Osteoblast (primary cell): Measurements from ENCODE around the gene GABBR2. TPM values are rescaled to one million over a fixed set of nuclear protein-coding genes. Genes with fewer than 3 reads are reported as not detected.

Experiments used
- DNase-seq: peaks from one replicate; pipeline ENCODE4 v3.0.0; 2011; ENCODE audit warnings: low spot score, mixed read lengths; ENCODE audit not compliant: insufficient read length; ENCODE audit errors: missing footprints
- H2AFZ ChIP-seq: 2 replicates; pipeline ENCODE4 v1.6.0; 2011; ENCODE audit warnings: mild to moderate bottlenecking, low read length
- H3K27ac ChIP-seq: 2 replicates; pipeline ENCODE4 v1.5.1; 2011; ENCODE audit warnings: mild to moderate bottlenecking, low read depth, low read length, moderate library complexity
- H3K27me3 ChIP-seq: 2 replicates; pipeline ENCODE4 v1.6.0; 2012; ENCODE audit warnings: mild to moderate bottlenecking, control low read depth, inconsistent platforms, low read length, moderate library complexity; ENCODE audit not compliant: insufficient read depth
- H3K36me3 ChIP-seq: 2 replicates; pipeline ENCODE4 v1.5.1; 2011; ENCODE audit warnings: mild to moderate bottlenecking, low read length, control low read depth, moderate library complexity; ENCODE audit not compliant: insufficient read depth
- H3K4me1 ChIP-seq: 2 replicates; pipeline ENCODE4 v1.5.1; 2011; ENCODE audit warnings: mild to moderate bottlenecking, low read length, control low read depth, moderate library complexity; ENCODE audit not compliant: insufficient read depth
- H3K4me2 ChIP-seq: 2 replicates; pipeline ENCODE4 v1.6.0; 2011; ENCODE audit warnings: mild to moderate bottlenecking, low read length; ENCODE audit not compliant: insufficient read depth
- H3K4me3 ChIP-seq: fragments of 200-600 bp; sonication (generic); 3 replicates; pipeline ENCODE4 v1.5.1; 2012; ENCODE audit warnings: mild to moderate bottlenecking, low read length, inconsistent platforms; ENCODE audit not compliant: insufficient read depth
- H3K79me2 ChIP-seq: 2 replicates; pipeline ENCODE4 v1.6.0; 2012; ENCODE audit warnings: mild to moderate bottlenecking, low read length, control low read depth, inconsistent platforms; ENCODE audit not compliant: insufficient read depth
- H3K9me3 ChIP-seq: 2 replicates; pipeline ENCODE4 v1.5.1; 2011; ENCODE audit warnings: low read depth, low read length, control low read depth
- H4K20me1 ChIP-seq: 2 replicates; pipeline ENCODE4 v1.6.0; 2012; ENCODE audit warnings: mild to moderate bottlenecking, low read length, control low read depth; ENCODE audit not compliant: insufficient read depth
- CTCF ChIP-seq: IDR thresholded peaks from 2 replicates; pipeline ENCODE4 v1.5.1; 2011; ENCODE audit warnings: mild to moderate bottlenecking, low read depth, low read length, moderate library complexity; ENCODE audit errors: extremely low read depth
- total RNA-seq: library from RNA; depleted of rRNA; stranded (reverse); fragments of >200 nt; gene quantifications from 2 replicates; pipeline ENCODE4 v1.2.3, GENCODE V29; 2012

GABBR2 gene
- total RNA-seq, 1 donor, result under 0.01 TPM

GRCh38 chr9:98564714-98565113 lies 144.0 kb downstream of the GABBR2 start:
- no peak overlapping the region for H3K4me3 ChIP-seq
- no peaks in the 10 kb centered on the region for H3K36me3 ChIP-seq
- H3K27ac ChIP-seq, result no peak overlapping the region
- no peaks in the 10 kb centered on the region for H3K4me1 ChIP-seq
- DNase-seq, result no peak
- no peaks in the 10 kb centered on the region for H3K9me3 ChIP-seq
- no peaks in the 10 kb centered on the region for H3K79me2 ChIP-seq
- peaks cover 12% of the 10 kb centered on the region for H3K27me3 ChIP-seq
- H2AFZ ChIP-seq, result no peak overlapping the region
- no peaks in the 10 kb centered on the region for H4K20me1 ChIP-seq
- H3K4me2 ChIP-seq, result no peak overlapping the region
- no peak for TF ChIP-seq CTCF

DNA sequence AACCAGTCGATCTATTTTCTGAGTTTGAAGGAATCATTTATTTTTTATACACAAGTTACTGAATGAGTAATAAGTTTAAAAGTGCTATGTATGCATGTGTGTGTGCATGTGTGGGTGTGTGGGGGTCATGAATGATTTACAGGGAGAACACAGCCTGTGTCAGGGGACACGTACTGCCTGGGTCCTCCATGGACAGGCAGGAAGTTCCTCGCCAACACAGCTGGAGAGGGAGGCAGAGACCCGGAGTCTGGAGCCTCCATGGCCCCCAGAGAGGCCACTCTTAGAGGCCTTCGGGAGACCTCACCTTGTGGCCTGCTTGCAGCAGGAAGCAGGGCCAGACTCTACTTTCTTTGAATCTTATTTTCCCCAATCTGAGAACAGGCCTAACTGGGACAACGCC lies 144.7 kb downstream of the GABBR2 start:
- no peak for DNase-seq
- H3K4me3 ChIP-seq, result no peak overlapping the region
- H4K20me1 ChIP-seq, result no peaks in the 10 kb centered on the region
- H3K36me3 ChIP-seq, result no peaks in the 10 kb centered on the region
- H3K9me3 ChIP-seq, result no peaks in the 10 kb centered on the region
- no peaks in the 10 kb centered on the region for H3K79me2 ChIP-seq
- H3K4me1 ChIP-seq, result no peaks in the 10 kb centered on the region
- H2AFZ ChIP-seq, result no peak overlapping the region
- H3K27me3 ChIP-seq, result peaks cover 9% of the 10 kb centered on the region
- no peak overlapping the region for H3K4me2 ChIP-seq
- H3K27ac ChIP-seq, result no peak overlapping the region
- TF ChIP-seq CTCF, result no peak

DNA sequence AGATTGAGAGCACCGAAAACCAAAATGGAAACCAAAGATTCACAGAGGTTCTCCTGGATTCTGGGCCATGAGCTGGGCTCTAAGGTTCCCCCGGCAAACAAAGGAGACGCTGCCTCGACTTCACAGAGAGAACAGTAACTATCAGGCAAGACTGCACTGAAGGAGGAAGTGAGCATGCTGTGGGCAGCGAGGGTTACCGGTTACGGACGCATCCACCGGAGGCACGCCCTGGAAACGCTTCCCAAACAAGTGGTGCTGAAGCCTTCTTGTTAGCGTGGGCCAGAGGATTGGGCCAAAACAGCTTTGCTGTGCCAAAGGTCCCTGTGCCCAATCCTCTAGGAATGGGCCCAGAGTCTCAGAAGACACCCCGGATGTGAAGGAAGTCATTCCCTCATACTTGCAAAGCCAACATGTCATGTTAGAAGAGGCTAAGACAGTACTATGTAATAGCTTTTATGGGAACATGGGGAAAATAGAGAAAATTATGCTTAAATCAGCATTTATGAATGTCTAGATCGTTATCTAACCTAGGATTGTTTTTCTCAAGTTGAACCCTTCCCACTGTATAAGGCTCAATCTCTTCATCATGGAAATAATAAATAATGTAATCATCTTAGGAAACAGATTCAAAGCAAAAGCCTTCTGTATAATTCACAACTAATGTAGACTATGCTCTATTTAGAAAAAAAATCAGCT lies 145.4 kb downstream of the GABBR2 start:
- DNase-seq, result no peak
- Histone ChIP-seq H4K20me1 (no peaks in the 10 kb centered on the region), H3K9me3 (no peaks in the 10 kb centered on the region), H3K4me2 (no peak overlapping the region), H3K79me2 (no peaks in the 10 kb centered on the region), H3K27ac (no peak overlapping the region), H3K4me1 (peaks cover 4% of the 10 kb centered on the region), H3K4me3 (no peak overlapping the region), H3K36me3 (no peaks in the 10 kb centered on the region), H2AFZ (no peak overlapping the region), H3K27me3 (peaks cover 4% of the 10 kb centered on the region)
- no peak for TF ChIP-seq CTCF

DNA sequence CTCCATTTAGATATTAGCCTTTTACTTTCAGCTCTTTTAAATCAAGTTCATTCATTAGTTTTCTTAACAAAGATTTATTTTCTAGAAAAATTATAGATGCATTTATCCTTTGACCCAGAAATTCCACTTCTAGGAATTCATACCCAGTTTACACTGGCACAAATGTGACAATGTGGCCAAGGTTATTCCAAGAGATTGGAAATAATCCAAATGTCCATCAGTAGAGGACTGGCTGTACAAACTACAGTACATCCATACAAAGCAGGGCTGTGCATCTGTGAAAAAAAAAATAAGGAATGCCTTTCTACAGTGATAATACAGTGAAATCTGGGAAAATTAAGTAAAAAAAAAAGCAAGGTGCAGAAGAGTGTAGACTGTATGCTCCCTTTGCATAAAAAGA lies 149.2 kb downstream of the GABBR2 start:
- H3K4me2 ChIP-seq, result no peak overlapping the region
- no peak for DNase-seq
- no peaks in the 10 kb centered on the region for H3K27me3 ChIP-seq
- no peaks in the 10 kb centered on the region for H3K79me2 ChIP-seq
- TF ChIP-seq CTCF, result no peak
- H3K27ac ChIP-seq, result no peak overlapping the region
- no peaks in the 10 kb centered on the region for H3K36me3 ChIP-seq
- no peak overlapping the region for H3K4me3 ChIP-seq
- H3K4me1 ChIP-seq, result peaks cover 6% of the 10 kb centered on the region
- no peak overlapping the region for H2AFZ ChIP-seq
- no peaks in the 10 kb centered on the region for H4K20me1 ChIP-seq
- H3K9me3 ChIP-seq, result no peaks in the 10 kb centered on the region
